GM04504 (cell line): ENCODE results near the gene PUS10.
"Not testable (repeated sequence)": the region's sequence is repeated elsewhere in the genome, so short reads cannot be mapped to it uniquely, and the experiment has no call there.

ENCODE experiments used
- DNase-seq: peaks from one replicate; pipeline ENCODE4 v3.0.0-alpha.2; 2012; ENCODE audit warnings: low read depth

Gene PUS10

DNA sequence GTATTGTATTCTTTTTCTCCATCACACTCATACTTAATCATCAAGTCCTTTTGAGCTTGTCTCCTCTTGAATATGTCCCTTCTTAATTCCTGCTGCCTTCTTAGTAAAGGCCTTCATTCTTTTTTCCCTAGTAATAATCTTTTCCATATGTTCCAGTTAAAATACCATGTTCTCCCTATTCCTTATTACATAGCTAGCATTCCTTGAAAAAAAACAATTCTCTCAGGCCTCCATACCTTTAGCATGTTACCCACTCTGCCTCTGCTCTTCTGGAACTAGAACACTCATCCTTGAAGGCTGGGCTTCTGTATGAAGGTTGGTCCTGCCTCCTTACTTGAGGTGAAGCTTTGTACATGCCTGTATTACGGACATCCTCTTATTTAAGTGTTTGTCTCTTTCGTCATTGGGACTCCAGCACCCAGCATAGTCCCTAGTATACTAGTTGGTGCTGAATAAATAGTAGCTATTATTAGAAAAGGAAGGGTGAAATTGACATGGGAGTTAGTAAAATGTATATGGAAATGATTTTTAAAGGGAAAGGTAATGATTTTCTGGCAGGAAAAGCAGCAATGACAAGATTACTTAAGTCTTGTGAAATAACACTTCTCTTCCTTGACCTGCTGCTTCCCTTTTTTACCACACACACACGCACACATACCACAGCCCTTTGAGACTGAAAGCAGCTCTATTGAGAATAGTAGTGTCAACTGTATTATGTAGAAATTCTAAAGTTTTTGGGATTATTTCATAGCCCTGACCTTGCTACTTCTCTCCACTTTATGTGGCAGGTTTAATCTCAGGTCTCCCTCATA is 91.1 kb downstream of the PUS10 start:
- DNase-seq: no peak

DNA sequence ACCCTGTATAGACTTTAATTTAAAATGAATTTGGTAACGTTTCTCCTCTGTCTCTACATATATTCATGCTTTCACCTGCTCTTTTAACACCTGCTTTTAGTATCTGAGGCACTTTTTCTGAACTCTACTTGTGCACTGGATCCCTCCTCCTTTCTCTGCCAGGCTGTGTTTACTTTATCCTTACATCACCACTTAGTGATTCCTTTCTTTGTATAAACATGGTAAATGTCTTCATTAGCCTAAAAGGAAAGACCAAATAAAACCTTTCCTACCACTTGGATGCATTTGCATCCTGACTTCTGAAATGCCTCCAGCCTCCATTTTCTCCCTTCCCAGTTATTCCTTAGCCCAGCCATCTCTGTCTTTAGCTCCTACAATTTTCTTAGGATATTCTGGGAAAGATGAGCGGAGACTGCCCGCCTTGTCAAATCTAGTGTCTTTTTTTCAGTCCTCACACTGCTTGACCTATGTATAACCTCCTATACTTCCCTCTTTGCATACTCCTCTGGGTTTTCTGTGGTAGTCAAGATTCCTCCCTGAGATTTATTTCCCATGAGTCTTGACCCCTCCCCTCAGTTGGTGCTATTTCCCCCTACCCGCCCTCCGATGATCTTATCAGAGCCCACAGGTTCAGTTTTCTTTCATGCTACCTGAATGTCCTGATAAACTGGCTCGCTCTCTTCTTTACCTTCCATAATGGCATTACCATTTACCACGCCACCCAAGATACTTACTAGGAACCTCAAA is 91.9 kb downstream of the PUS10 start:
- no peak for DNase-seq

DNA sequence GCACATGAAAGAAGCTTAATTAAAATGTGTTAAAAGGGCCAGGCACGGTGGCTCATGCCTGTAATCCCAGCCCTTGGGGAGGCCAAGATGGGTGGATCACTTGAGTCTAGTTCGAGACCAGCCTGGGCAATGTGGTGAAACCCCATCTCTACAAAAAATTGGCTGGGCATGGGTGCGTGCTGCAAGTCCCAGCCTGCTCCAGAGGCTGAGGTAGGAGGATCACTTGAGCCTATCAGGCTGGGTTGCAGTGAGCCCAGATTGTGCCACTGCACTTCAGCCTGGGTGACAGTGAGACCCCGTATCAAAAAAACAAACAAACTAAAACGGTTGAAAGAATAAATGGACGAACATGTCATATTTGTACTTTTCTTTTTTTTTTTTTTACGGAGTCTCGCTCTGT is 110.7 kb downstream of the PUS10 start:
- DNase-seq: no peak

DNA sequence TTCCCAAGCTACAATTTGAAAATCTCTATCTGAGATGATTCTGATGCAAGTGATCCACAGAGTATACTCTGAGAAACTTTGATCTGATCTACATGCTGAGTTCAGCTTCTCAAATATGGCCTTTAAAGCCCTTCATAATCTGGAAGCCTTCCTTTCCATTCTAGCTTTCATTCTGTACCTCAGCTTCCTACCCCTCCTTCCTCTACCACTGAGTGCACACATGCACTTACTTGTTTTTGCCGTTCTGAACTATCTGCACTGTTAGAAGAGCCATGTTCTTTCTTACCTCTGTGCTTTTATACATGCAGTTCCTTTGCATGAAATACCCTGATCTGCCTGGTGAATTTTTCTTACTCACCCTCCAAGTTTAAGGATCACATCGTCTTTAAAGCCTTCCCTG is 111.7 kb downstream of the PUS10 start:
- DNase-seq: no peak

DNA sequence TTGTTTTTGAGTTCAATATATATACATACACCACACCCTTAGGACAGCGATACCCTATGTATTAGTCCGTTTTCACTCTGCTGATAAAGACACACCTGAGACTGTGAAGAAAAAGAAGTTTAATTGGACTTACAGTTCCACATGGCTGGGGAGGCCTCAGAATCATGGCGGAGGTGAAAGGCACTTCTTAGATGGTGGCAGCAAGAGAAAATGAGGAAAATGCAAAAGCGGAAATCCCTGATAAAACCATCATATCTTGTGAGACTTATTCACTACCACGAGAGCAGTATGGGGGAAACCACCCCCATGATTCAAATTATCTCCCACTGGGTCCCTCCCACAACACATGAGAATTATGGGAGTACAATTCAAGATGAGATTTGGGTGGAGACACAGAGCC is 112.2 kb downstream of the PUS10 start:
- not testable (repeated sequence) for DNase-seq

DNA sequence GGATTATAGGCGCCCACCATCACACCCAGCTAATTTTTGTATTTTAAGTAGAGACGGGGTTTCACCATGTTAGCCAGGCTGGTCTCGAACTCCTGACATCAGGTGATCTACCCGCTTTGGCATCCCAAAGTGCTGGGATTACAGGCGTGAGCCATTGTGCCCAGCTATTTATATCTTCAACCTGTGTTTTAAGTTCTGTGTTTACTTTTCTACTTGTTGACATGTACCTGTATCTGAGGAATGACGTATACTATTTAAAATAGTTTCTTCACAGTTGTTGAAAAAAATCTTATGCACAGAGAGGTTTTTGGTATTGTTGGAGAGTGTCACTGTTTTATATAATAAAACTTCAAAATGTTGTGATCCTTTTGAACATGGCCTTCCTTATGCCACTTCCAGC is 116.8 kb downstream of the PUS10 start:
- not testable (repeated sequence) for DNase-seq

DNA sequence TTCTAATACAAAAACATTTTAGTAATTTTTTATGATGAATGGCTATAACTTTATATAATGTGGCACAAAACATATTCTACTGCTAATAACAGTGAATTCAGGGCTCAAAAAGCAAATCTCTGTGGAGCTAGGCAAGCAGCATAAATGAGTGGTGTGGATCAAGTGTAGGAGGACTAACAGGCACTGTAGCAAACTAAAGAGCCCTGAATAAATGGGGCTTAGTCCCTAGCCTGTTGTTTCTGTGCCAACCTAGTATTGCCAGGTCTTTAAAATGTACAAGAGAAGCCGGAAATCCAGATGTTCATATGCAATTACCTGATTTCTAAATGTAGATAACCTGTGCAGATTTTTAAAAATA is 118.2 kb downstream of the PUS10 start:
- no peak for DNase-seq

DNA sequence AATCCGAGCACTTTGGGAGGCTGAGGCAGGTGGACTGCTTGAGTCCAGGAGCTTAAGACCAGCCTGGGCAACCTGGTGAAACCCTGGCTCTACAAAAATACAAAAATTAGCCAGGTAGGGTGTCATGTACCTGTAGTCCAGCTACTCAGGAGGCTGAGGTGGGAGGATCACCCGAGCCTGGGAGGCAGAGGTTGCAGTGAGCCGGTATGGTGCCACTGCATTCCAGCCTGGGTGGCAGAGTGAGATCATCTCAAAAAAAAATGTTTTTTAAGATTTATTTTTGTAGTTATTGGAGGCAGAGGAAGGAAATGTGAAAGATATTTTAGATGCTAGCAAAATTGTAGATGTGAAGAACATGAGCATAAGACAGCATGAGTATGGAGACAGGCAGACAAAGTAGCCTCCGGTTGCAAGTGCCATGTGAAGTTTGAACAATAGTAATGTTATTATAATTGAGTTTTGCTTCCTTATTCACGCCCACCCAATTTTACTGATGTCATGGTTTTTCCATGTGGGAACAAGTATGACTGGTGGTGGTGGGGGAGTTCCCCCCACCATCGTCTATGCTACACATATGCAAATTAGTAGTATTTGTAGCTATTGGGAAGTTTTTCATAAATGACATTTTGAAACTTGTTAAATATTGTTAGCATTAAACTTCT is 118.7 kb downstream of the PUS10 start:
- no peak for DNase-seq

DNA sequence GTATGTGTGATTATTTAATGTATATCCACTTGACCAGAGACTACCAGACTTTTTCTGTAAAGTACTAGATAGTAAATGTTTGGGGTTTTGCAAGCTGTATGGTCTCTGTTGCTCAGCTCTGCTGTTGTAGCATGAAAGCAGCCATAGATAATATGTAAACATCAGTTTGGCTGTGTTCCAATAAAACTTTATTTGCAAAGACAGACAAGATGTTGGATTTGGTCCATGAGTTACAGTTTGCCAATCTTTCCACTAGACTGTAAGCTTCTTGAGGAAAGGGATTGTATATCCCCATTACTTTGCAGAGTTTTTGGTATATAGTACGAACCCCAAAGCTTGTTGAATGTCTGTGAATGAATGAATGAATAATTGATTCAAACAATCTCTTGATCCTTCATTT is 119.5 kb downstream of the PUS10 start:
- no peak for DNase-seq
